Measurements from ENCODE around the gene EVX1.

The EVX1 gene

GRCh38 chr7:27235387-27236311 is 7.0 kb upstream of the EVX1 start:
- no peak for DNase-seq (ENCODE audit: low spot score)

GRCh38 chr7:27237735-27238334 is 4.8 kb upstream of the EVX1 start:
- no peak for DNase-seq (ENCODE audit: low spot score)

- no peak for DNase-seq (ENCODE audit: low spot score)
Measured at GRCh38 chr7:27238979-27239386, 3.6 kb upstream of the EVX1 start.

GRCh38 chr7:27239387-27240014 is 3.1 kb upstream of the EVX1 start:
- no peak for DNase-seq (ENCODE audit: low spot score)

- no peak for DNase-seq (ENCODE audit: low spot score)
Measured at GRCh38 chr7:27240015-27240731, 2.4 kb upstream of the EVX1 start.

- DNase-seq (ENCODE audit: low spot score), result no peak
Measured at GRCh38 chr7:27241189-27242056, 1.2 kb upstream of the EVX1 start.

GRCh38 chr7:27242154-27242553 is 448 bp upstream of the EVX1 start:
- DNase-seq (ENCODE audit: low spot score), result no peak

GRCh38 chr7:27243340-27244163 is 950 bp downstream of the EVX1 start:
- DNase-seq (ENCODE audit: low spot score), result no peak

GRCh38 chr7:27244488-27245123 is 2.0 kb downstream of the EVX1 start:
- DNase-seq (ENCODE audit: low spot score), result no peak

GRCh38 chr7:27245124-27245797 is 2.7 kb downstream of the EVX1 start:
- DNase-seq (ENCODE audit: low spot score), result no peak

- DNase-seq (ENCODE audit: low spot score), result no peak
Measured at GRCh38 chr7:27245798-27246691, 3.4 kb downstream of the EVX1 start.

GRCh38 chr7:27247000-27247399 is 4.4 kb downstream of the EVX1 start:
- no peak for DNase-seq (ENCODE audit: low spot score)

GRCh38 chr7:27247452-27248426 is 5.1 kb downstream of the EVX1 start:
- DNase-seq (ENCODE audit: low spot score), result no peak

- no peak for DNase-seq (ENCODE audit: low spot score)
Measured at GRCh38 chr7:27248427-27248806, 5.8 kb downstream of the EVX1 start.

GRCh38 chr7:27248911-27249723 is 6.5 kb downstream of the EVX1 start:
- DNase-seq (ENCODE audit: low spot score), result no peak
